HepG2 (cell line): ENCODE measurements around the gene GOLT1A. TPM values are rescaled to one million over a fixed set of nuclear protein-coding genes. Genes with fewer than 3 reads are reported as not detected.

Experiments used
- ARID3A ChIP-seq: IDR thresholded peaks from 2 replicates; pipeline ENCODE4 v1.6.1; 2012; ENCODE audit warnings: low read depth, low read length, improper control_type of control experiment
- CHD4 ChIP-seq: fragments of 200-600 bp; sonication (generic); IDR thresholded peaks from 2 replicates; pipeline ENCODE4 v1.7.0; 2017; ENCODE audit warnings: mild to moderate bottlenecking, low read length, borderline replicate concordance
- CREM ChIP-seq, 2 experiments: sonication (generic) in 1 of 2; formaldehyde crosslinking in 1 of 2; IDR thresholded peaks; 2 replicates each; pipeline versions ENCODE4 v1.4.0 to v1.6.1; 2016 to 2020; ENCODE audit warnings: antibody characterized with exemption in 1 of 2, mild to moderate bottlenecking in 1 of 2, missing genetic modification reagents in 1 of 2
- IKZF5 ChIP-seq: IDR thresholded peaks from 2 replicates; pipeline ENCODE4 v1.6.1; 2018; ENCODE audit warnings: missing genetic modification reagents, mild to moderate bottlenecking, missing compliant biosample characterization
- NFKB2 ChIP-seq: sonication (generic); formaldehyde crosslinking; IDR thresholded peaks from 2 replicates; pipeline ENCODE4 v1.4.0; 2020; ENCODE audit warnings: missing genetic modification reagents, borderline replicate concordance
- NR1H2 ChIP-seq: sonication (generic); formaldehyde crosslinking; IDR thresholded peaks from 2 replicates; pipeline ENCODE4 v1.8.1; 2022; ENCODE audit warnings: low read depth, missing genetic modification reagents, borderline replicate concordance
- TEAD2 ChIP-seq: sonication (generic); formaldehyde crosslinking; IDR thresholded peaks from 2 replicates; pipeline ENCODE4 v1.9.0; 2021; ENCODE audit warnings: missing genetic modification reagents
- TERF1 ChIP-seq: sonication (generic); formaldehyde crosslinking; IDR thresholded peaks from 2 replicates; pipeline ENCODE4 v1.8.0; 2022; ENCODE audit warnings: mild to moderate bottlenecking, missing genetic modification reagents, moderate library complexity
- ZFP36L2 ChIP-seq: sonication (generic); formaldehyde crosslinking; IDR thresholded peaks from 2 replicates; pipeline ENCODE4 v1.4.0; 2020; ENCODE audit warnings: missing genetic modification reagents
- ZMYM3 ChIP-seq: sonication (generic); formaldehyde crosslinking; IDR thresholded peaks from 2 replicates; pipeline ENCODE4 v1.5.1; 2020; ENCODE audit warnings: mild to moderate bottlenecking, missing genetic modification reagents
- ZNF124 ChIP-seq: sonication (generic); formaldehyde crosslinking; IDR thresholded peaks from 2 replicates; pipeline ENCODE4 v1.4.0; 2020; ENCODE audit warnings: missing genetic modification reagents
- ZNF138 ChIP-seq: sonication (generic); formaldehyde crosslinking; IDR thresholded peaks from 2 replicates; pipeline ENCODE4 v1.5.0; 2020; ENCODE audit warnings: mild to moderate bottlenecking, low read depth, missing genetic modification reagents
- ZNF17 ChIP-seq: sonication (generic); formaldehyde crosslinking; IDR thresholded peaks from 2 replicates; pipeline ENCODE4 v1.5.0; 2020; ENCODE audit warnings: mild to moderate bottlenecking, missing genetic modification reagents
- ZNF597 ChIP-seq: sonication (generic); formaldehyde crosslinking; IDR thresholded peaks from 2 replicates; pipeline ENCODE4 v1.5.0; 2020; ENCODE audit warnings: missing genetic modification reagents
- ZNF7 ChIP-seq: IDR thresholded peaks from 2 replicates; pipeline ENCODE4 v1.6.1; 2016; ENCODE audit warnings: missing biosample characterization, missing genetic modification reagents
- ZNF775 ChIP-seq: sonication (generic); formaldehyde crosslinking; IDR thresholded peaks from 2 replicates; pipeline ENCODE4 v1.4.0; 2020; ENCODE audit warnings: missing genetic modification reagents, mild to moderate bottlenecking, moderate library complexity, borderline replicate concordance
- ZNF784 ChIP-seq: sonication (generic); formaldehyde crosslinking; IDR thresholded peaks from 2 replicates; pipeline ENCODE4 v1.5.1; 2020; ENCODE audit warnings: missing genetic modification reagents, mild to moderate bottlenecking, borderline replicate concordance
- polyA plus RNA-seq, 8 experiments: library from polyadenylated mRNA; depleted of rRNA in 3 of 8; stranded (reverse) in 7 of 8; unstranded in 1 of 8; fragments of >200 nt; fragmentation: Illumina TruSeq in 4 of 8; extraction: Trizol in 4 of 8; gene quantifications; 2 replicates each; pipeline versions ENCODE4 v1.2.1 to v1.2.3, GENCODE V29; 2011 to 2016; ENCODE audit warnings: low read depth in 4 of 8, missing spikeins in 1 of 8, mixed read lengths in 1 of 8; ENCODE audit not compliant: insufficient read depth in 1 of 8
- total RNA-seq, 5 experiments: library from RNA; depleted of rRNA; stranded (reverse); fragments of >200 nt; fragmentation: Illumina TruSeq; extraction: Trizol; gene quantifications; 2 replicates each; pipeline ENCODE4 v1.2.3, GENCODE V29; 2016; ENCODE audit warnings: low read depth in 1 of 5
- TF ChIP-seq, protein P1 (sequence below): IDR thresholded peaks from 2 replicates; pipeline ENCODE4 v1.6.1; 2016; ENCODE audit warnings: missing genetic modification reagents, missing compliant biosample characterization
- TF ChIP-seq, protein P2 (sequence below): IDR thresholded peaks from 2 replicates; pipeline ENCODE4 v1.4.0; 2020; ENCODE audit warnings: mild to moderate bottlenecking, missing genetic modification reagents

GOLT1A gene
- total and polyA plus RNA-seq, 2 of the 13 experiments (the other 11 are each of a cell fraction or from before 2014, with no cell fraction given), result 25.8 to 28.0 TPM

- TF ChIP-seq ZNF138 (CRISPR knock-in tag) (no peak), ZMYM3 (peak; percentile 94), IKZF5 (CRISPR knock-in tag) (peak; percentile 85), ZNF775 (no peak), CREM (IDR thresholded peaks at IDR 0.05) (peak; percentile 62; the same call in 1 of the 2 replicates), CREM (CRISPR knock-in tag; IDR thresholded peaks at IDR 0.05) (no peak), TEAD2 (CRISPR knock-in tag) (no peak), ZNF784 (CRISPR knock-in tag) (0 out of 2 replicates have a peak, but pooled peaks have one; percentile 48), CHD4 (peak; percentile 95), ARID3A (peak; percentile 88), ZNF17 (CRISPR knock-in tag) (no peak), ZNF124 (CRISPR knock-in tag) (no peak), ZNF7 (CRISPR knock-in tag) (no peak), ZNF597 (CRISPR knock-in tag) (no peak), NR1H2 (CRISPR knock-in tag) (no peak), TERF1 (CRISPR knock-in tag) (no peak), NFKB2 (CRISPR knock-in tag) (no peak), ZFP36L2 (CRISPR knock-in tag) (no peak)
- TF ChIP-seq, protein P1, sequence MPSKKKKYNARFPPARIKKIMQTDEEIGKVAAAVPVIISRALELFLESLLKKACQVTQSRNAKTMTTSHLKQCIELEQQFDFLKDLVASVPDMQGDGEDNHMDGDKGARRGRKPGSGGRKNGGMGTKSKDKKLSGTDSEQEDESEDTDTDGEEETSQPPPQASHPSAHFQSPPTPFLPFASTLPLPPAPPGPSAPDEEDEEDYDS, result no peak
- TF ChIP-seq, protein P2, sequence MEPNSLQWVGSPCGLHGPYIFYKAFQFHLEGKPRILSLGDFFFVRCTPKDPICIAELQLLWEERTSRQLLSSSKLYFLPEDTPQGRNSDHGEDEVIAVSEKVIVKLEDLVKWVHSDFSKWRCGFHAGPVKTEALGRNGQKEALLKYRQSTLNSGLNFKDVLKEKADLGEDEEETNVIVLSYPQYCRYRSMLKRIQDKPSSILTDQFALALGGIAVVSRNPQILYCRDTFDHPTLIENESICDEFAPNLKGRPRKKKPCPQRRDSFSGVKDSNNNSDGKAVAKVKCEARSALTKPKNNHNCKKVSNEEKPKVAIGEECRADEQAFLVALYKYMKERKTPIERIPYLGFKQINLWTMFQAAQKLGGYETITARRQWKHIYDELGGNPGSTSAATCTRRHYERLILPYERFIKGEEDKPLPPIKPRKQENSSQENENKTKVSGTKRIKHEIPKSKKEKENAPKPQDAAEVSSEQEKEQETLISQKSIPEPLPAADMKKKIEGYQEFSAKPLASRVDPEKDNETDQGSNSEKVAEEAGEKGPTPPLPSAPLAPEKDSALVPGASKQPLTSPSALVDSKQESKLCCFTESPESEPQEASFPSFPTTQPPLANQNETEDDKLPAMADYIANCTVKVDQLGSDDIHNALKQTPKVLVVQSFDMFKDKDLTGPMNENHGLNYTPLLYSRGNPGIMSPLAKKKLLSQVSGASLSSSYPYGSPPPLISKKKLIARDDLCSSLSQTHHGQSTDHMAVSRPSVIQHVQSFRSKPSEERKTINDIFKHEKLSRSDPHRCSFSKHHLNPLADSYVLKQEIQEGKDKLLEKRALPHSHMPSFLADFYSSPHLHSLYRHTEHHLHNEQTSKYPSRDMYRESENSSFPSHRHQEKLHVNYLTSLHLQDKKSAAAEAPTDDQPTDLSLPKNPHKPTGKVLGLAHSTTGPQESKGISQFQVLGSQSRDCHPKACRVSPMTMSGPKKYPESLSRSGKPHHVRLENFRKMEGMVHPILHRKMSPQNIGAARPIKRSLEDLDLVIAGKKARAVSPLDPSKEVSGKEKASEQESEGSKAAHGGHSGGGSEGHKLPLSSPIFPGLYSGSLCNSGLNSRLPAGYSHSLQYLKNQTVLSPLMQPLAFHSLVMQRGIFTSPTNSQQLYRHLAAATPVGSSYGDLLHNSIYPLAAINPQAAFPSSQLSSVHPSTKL (CRISPR knock-in tag), result peak; percentile 91
Measured at GRCh38 chr1:204254031-204254661, 40.4 kb upstream of the GOLT1A start (continued).
